ENCODE measurements around the gene DUSP9.

DUSP9 gene

GRCh38 chrX:153667956-153668396, 21.0 kb downstream of the DUSP9 start:
- DNase-seq (ENCODE audit: low read depth) = peak; percentile 66
- peak overlapping the region; percentile 33; the same call in 1 of the 2 replicates for H3K4me3 ChIP-seq (ENCODE audit: low read length)
- TF ChIP-seq, protein P1, sequence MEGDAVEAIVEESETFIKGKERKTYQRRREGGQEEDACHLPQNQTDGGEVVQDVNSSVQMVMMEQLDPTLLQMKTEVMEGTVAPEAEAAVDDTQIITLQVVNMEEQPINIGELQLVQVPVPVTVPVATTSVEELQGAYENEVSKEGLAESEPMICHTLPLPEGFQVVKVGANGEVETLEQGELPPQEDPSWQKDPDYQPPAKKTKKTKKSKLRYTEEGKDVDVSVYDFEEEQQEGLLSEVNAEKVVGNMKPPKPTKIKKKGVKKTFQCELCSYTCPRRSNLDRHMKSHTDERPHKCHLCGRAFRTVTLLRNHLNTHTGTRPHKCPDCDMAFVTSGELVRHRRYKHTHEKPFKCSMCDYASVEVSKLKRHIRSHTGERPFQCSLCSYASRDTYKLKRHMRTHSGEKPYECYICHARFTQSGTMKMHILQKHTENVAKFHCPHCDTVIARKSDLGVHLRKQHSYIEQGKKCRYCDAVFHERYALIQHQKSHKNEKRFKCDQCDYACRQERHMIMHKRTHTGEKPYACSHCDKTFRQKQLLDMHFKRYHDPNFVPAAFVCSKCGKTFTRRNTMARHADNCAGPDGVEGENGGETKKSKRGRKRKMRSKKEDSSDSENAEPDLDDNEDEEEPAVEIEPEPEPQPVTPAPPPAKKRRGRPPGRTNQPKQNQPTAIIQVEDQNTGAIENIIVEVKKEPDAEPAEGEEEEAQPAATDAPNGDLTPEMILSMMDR (conservative IDR thresholded peaks at IDR 0.05; ENCODE audit: low read length) = peak; percentile 63

DNA sequence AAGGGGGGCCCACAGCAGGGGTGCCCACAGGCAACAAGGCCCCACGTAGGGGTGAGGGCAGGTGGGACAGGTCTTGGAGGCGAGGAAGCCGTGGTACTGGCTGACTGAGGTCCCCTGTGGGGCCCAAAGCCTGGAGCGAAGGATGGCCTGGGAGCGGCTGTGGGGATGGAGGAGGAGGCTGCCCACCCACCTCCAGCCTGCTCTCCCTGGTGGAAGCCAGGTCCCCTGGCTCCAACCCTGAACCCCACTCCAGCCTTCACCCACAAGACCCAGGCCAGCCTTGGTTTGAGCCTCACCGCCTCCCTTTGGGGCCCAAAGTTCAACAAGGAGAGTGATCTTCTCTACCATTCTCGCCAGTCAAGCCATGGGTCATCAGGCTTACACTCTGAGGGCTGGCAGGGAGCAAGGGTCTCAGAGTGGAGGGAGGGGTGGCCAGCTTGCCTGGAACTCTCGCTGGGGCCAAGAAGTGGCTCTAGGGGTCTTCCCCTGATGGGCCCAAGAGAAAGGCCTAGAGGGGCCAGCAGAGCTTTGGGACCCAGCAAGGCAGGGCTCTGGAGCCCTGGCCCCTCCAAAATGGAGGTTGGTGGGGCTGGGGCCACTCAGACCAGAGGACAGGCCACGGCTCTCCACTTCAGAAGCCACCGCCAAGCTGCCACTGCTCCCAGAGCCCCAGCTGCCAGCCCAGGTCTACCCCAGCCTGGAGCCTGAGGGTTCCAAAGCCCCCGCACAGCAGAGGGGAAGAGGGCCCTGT, 21.6 kb downstream of the DUSP9 start:
- TF ChIP-seq, protein P1 (conservative IDR thresholded peaks at IDR 0.05; ENCODE audit: low read length) = no peak
- no peak for DNase-seq (ENCODE audit: low read depth)
- H3K4me3 ChIP-seq (ENCODE audit: low read length) = no peak overlapping the region

GRCh38 chrX:153669174-153669890, 22.3 kb downstream of the DUSP9 start:
- H3K4me3 ChIP-seq (ENCODE audit: low read length) = no peak overlapping the region
- no peak for DNase-seq (ENCODE audit: low read depth)
- TF ChIP-seq, protein P1 (conservative IDR thresholded peaks at IDR 0.05; ENCODE audit: low read length) = peak; percentile 57

DNA sequence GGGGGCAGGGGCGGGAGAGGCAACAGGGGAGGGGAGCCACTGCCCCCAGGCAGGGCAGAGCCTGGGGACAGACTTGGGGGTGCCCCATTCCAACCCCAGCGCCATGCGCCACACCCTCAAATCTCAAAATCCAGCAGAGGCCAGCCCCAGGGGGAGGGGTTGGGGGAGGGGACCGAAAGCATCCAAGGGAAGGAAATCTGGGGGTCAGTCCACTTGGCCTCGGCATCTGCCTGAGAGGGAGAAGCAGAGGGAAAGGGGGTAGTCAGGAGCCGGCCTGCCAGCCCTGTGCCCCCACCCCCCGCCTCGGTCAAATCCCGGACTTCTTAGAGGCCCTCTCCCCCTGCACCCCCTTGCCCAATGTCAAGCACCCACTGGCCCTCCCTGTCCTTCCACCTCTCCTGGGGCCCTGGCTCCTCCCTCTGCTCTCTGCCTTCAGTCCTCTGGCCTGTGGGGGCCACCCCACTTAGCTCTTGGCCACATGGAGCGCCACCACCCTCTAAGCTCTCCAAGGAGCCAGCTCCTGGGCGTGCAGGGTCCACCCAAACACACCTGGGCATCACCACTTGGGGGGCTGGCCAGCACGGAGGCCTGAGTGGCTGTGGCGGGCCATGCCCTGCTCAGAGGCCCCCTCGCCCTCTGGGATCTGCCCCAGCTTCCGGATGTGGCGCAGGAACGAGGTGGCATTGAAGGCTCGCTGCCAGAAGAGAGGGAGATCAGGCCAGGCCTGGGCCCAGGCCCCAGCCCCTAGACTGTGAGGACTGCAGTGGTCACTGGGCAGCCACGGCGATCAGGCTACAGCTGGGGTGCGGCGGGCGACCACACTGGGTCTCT, 23.1 kb downstream of the DUSP9 start:
- DNase-seq (ENCODE audit: low read depth) = no peak
- no peak overlapping the region for H3K4me3 ChIP-seq (ENCODE audit: low read length)
- TF ChIP-seq, protein P1 (conservative IDR thresholded peaks at IDR 0.05; ENCODE audit: low read length) = no peak

GRCh38 chrX:153670748-153671588, 24.0 kb downstream of the DUSP9 start:
- TF ChIP-seq, protein P1 (conservative IDR thresholded peaks at IDR 0.05; ENCODE audit: low read length) = no peak
- DNase-seq (ENCODE audit: low read depth) = no peak
- no peak overlapping the region for H3K4me3 ChIP-seq (ENCODE audit: low read length)

Data from AG10803 (cell line).